GF-D8 (cell line): ENCODE data around the gene CDK4.
"Not testable (repeated sequence)": the region's sequence is repeated elsewhere in the genome, so short reads cannot be mapped to it uniquely, and the experiment has no call there.

ENCODE experiments used
- DNase-seq: peaks from one replicate; lab custom pipeline; 2025; lab: John Stamatoyannopoulos, UW

CDK4 gene

GRCh38 chr12:57751788-57752667, at the start of gene CDK4:
Gene CDK4, minus strand, starts transcription at chr12:57752310. Its CDS starts 593 bp downstream, at chr12:57751717.
- DNase-seq = peak; percentile 99

GRCh38 chr12:57800965-57801364, 48.9 kb upstream of the CDK4 start:
- no peak for DNase-seq

- DNase-seq = peak; percentile 56
These were observed 45.8 kb upstream of the CDK4 start for GRCh38 chr12:57797933-57798332.

GRCh38 chr12:57796996-57797395, 44.9 kb upstream of the CDK4 start:
- DNase-seq = no peak

GRCh38 chr12:57795354-57795753, 43.2 kb upstream of the CDK4 start:
- no peak for DNase-seq

- no peak for DNase-seq
These were observed 41.8 kb upstream of the CDK4 start for GRCh38 chr12:57793920-57794319.

GRCh38 chr12:57783861-57784260, 31.8 kb upstream of the CDK4 start:
- DNase-seq = no peak

GRCh38 chr12:57783466-57783801, 31.3 kb upstream of the CDK4 start:
- no peak for DNase-seq

- DNase-seq = peak; percentile 64
These were observed 30.7 kb upstream of the CDK4 start, which contains the start of gene TSFM for GRCh38 chr12:57782608-57783465. Gene TSFM, plus strand, starts transcription at chr12:57782787. Its CDS starts 15 bp downstream, at chr12:57782802.

GRCh38 chr12:57782243-57782607, 30.1 kb upstream of the CDK4 start:
- DNase-seq = no peak

GRCh38 chr12:57781801-57782200, 29.7 kb upstream of the CDK4 start:
- DNase-seq = no peak

GRCh38 chr12:57781244-57781643, 29.1 kb upstream of the CDK4 start:
- DNase-seq = peak; percentile 69

- no peak for DNase-seq
These were observed 28.3 kb upstream of the CDK4 start for GRCh38 chr12:57780284-57780897.

GRCh38 chr12:57779736-57780135, 27.6 kb upstream of the CDK4 start:
- no peak for DNase-seq

GRCh38 chr12:57777911-57778310, 25.8 kb upstream of the CDK4 start:
- no peak for DNase-seq

- DNase-seq = no peak
These were observed 25.3 kb upstream of the CDK4 start for GRCh38 chr12:57777367-57777766.

GRCh38 chr12:57776247-57776587, 24.1 kb upstream of the CDK4 start:
- no peak for DNase-seq

- peak; percentile 76 for DNase-seq
These were observed 23.6 kb upstream of the CDK4 start for GRCh38 chr12:57775563-57776246.

GRCh38 chr12:57775044-57775443, 22.9 kb upstream of the CDK4 start:
- no peak for DNase-seq

GRCh38 chr12:57774634-57775033, 22.5 kb upstream of the CDK4 start:
- DNase-seq = not testable (repeated sequence)

GRCh38 chr12:57772429-57773322, 20.6 kb upstream of the CDK4 start, which contains the start of gene EEF1AKMT3:
Gene EEF1AKMT3, plus strand, starts transcription at chr12:57772614. Its CDS starts 111 bp downstream, at chr12:57772725.
- no peak for DNase-seq
